HepG2 (cell line): ENCODE results near the gene PPP1CA. TPM values are rescaled to one million over a fixed set of nuclear protein-coding genes. Genes with fewer than 3 reads are reported as not detected.

Experiments
- GPN1 ChIP-seq: sonication (generic); formaldehyde crosslinking; IDR thresholded peaks from 2 replicates; pipeline ENCODE4 v1.5.1; 2020; ENCODE audit warnings: missing genetic modification reagents, borderline replicate concordance
- HBP1 ChIP-seq: IDR thresholded peaks from 2 replicates; pipeline ENCODE4 v1.6.1; 2016; ENCODE audit warnings: low read depth, control low read depth
- HNF4G ChIP-seq, 2 experiments: sonication (generic) in 1 of 2; formaldehyde crosslinking in 1 of 2; IDR thresholded peaks; 2 replicates each; pipeline versions ENCODE4 v1.4.0 to v1.6.1; 2011 to 2020; ENCODE audit warnings: borderline replicate concordance in 2 of 2, low read depth in 2 of 2, mild to moderate bottlenecking in 2 of 2, low read length in 1 of 2, missing genetic modification reagents in 1 of 2, moderate library complexity in 1 of 2
- HOXA9 ChIP-seq: sonication (generic); formaldehyde crosslinking; IDR thresholded peaks from 2 replicates; pipeline ENCODE4 v1.8.1; 2022; ENCODE audit warnings: missing genetic modification reagents, mild to moderate bottlenecking, moderate library complexity, borderline replicate concordance
- MIER2 ChIP-seq: IDR thresholded peaks from 2 replicates; pipeline ENCODE4 v1.6.1; 2016; ENCODE audit warnings: missing biosample characterization, missing genetic modification reagents
- RELA ChIP-seq: sonication (generic); formaldehyde crosslinking; IDR thresholded peaks from 2 replicates; pipeline ENCODE4 v1.4.0; 2020; ENCODE audit warnings: missing genetic modification reagents
- REST ChIP-seq, 2 experiments: IDR thresholded peaks; 2 replicates each; pipeline ENCODE4 v1.6.1; 2011 to 2012; ENCODE audit warnings: low read length in 2 of 2, borderline replicate concordance in 1 of 2, low read depth in 1 of 2, mild to moderate bottlenecking in 1 of 2, moderate library complexity in 1 of 2
- RXRA ChIP-seq: sonication (generic); formaldehyde crosslinking; IDR thresholded peaks from 2 replicates; pipeline ENCODE4 v1.5.1; 2020; ENCODE audit warnings: missing genetic modification reagents
- SIX4 ChIP-seq: sonication (generic); formaldehyde crosslinking; IDR thresholded peaks from 2 replicates; pipeline ENCODE4 v1.4.0; 2020; ENCODE audit warnings: missing genetic modification reagents
- SMC3 ChIP-seq: IDR thresholded peaks from 2 replicates; pipeline ENCODE4 v1.6.1; 2011; ENCODE audit warnings: low read length, improper control_type of control experiment
- TBL1XR1 ChIP-seq: fragments of 150-350 bp; IDR thresholded peaks from 2 replicates; pipeline ENCODE4 v1.6.1; 2014; ENCODE audit warnings: borderline replicate concordance, low read length; ENCODE audit not compliant: partially characterized antibody
- TERF1 ChIP-seq: sonication (generic); formaldehyde crosslinking; IDR thresholded peaks from 2 replicates; pipeline ENCODE4 v1.8.0; 2022; ENCODE audit warnings: mild to moderate bottlenecking, missing genetic modification reagents, moderate library complexity
- ZBTB3 ChIP-seq: sonication (generic); formaldehyde crosslinking; IDR thresholded peaks from 2 replicates; pipeline ENCODE4 v1.4.0; 2020; ENCODE audit warnings: low read depth, mild to moderate bottlenecking, moderate library complexity, missing genetic modification reagents, borderline replicate concordance
- ZMAT5 ChIP-seq: sonication (generic); formaldehyde crosslinking; IDR thresholded peaks from 2 replicates; pipeline ENCODE4 v1.5.0; 2020; ENCODE audit warnings: mild to moderate bottlenecking, low read depth, missing genetic modification reagents, borderline replicate concordance
- ZNF451 ChIP-seq: sonication (generic); formaldehyde crosslinking; IDR thresholded peaks from 2 replicates; pipeline ENCODE4 v1.5.0; 2020; ENCODE audit warnings: mild to moderate bottlenecking, missing genetic modification reagents
- ZNF501 ChIP-seq: sonication (generic); formaldehyde crosslinking; IDR thresholded peaks from 2 replicates; pipeline ENCODE4 v1.5.1; 2020; ENCODE audit warnings: mild to moderate bottlenecking, moderate library complexity, missing genetic modification reagents
- ZNF556 ChIP-seq: sonication (generic); formaldehyde crosslinking; IDR thresholded peaks from 2 replicates; pipeline ENCODE4 v1.4.0; 2020; ENCODE audit warnings: mild to moderate bottlenecking, missing genetic modification reagents, borderline replicate concordance
- ZNF576 ChIP-seq: sonication (generic); formaldehyde crosslinking; IDR thresholded peaks from 2 replicates; pipeline ENCODE4 v1.4.0; 2020; ENCODE audit warnings: mild to moderate bottlenecking, missing genetic modification reagents
- ZNF674 ChIP-seq: sonication (generic); formaldehyde crosslinking; IDR thresholded peaks from 2 replicates; pipeline ENCODE4 v1.5.0; 2020; ENCODE audit warnings: low read depth, mild to moderate bottlenecking, missing genetic modification reagents
- ZSCAN31 ChIP-seq: sonication (generic); formaldehyde crosslinking; IDR thresholded peaks from 2 replicates; pipeline ENCODE4 v1.5.0; 2020; ENCODE audit warnings: low read depth, mild to moderate bottlenecking, missing genetic modification reagents
- polyA plus RNA-seq, 8 experiments: library from polyadenylated mRNA; depleted of rRNA in 3 of 8; stranded (reverse) in 7 of 8; unstranded in 1 of 8; fragments of >200 nt; fragmentation: Illumina TruSeq in 4 of 8; extraction: Trizol in 4 of 8; gene quantifications; 2 replicates each; pipeline versions ENCODE4 v1.2.1 to v1.2.3, GENCODE V29; 2011 to 2016; ENCODE audit warnings: low read depth in 4 of 8, missing spikeins in 1 of 8, mixed read lengths in 1 of 8; ENCODE audit not compliant: insufficient read depth in 1 of 8
- total RNA-seq, 5 experiments: library from RNA; depleted of rRNA; stranded (reverse); fragments of >200 nt; fragmentation: Illumina TruSeq; extraction: Trizol; gene quantifications; 2 replicates each; pipeline ENCODE4 v1.2.3, GENCODE V29; 2016; ENCODE audit warnings: low read depth in 1 of 5

PPP1CA gene
- total and polyA plus RNA-seq, 2 of the 13 experiments (the other 11 are each of a cell fraction or from before 2014, with no cell fraction given) = 149 to 170 TPM

- TF ChIP-seq REST (IDR thresholded peaks at IDR 0.05; ENCODE audit: borderline replicate concordance in 1 of 2, low read depth in 1 of 2, low read length in 2 of 2) = no peak; a peak in 1 of 4 replicates
- TF ChIP-seq GPN1 (CRISPR knock-in tag) = no peak
- no peak for TF ChIP-seq ZMAT5 (CRISPR knock-in tag)
- no peak for TF ChIP-seq HOXA9 (CRISPR knock-in tag)
- no peak for TF ChIP-seq RELA (CRISPR knock-in tag)
- TF ChIP-seq ZNF451 (CRISPR knock-in tag) = peak; percentile 53; the same call in 1 of the 2 replicates
- peak; percentile 92 for TF ChIP-seq HNF4G (IDR thresholded peaks at IDR 0.05; ENCODE audit: borderline replicate concordance, low read depth, low read length)
- TF ChIP-seq HNF4G (CRISPR knock-in tag; IDR thresholded peaks at IDR 0.05; ENCODE audit: borderline replicate concordance, low read depth) = peak; percentile 94
- TF ChIP-seq ZBTB3 (CRISPR knock-in tag) = no peak
- no peak for TF ChIP-seq SMC3
- TF ChIP-seq ZNF576 (CRISPR knock-in tag) = no peak
- peak; percentile 25; the same call in 1 of the 2 replicates for TF ChIP-seq ZNF501 (CRISPR knock-in tag)
- no peak for TF ChIP-seq ZNF674 (CRISPR knock-in tag)
- TF ChIP-seq RXRA (CRISPR knock-in tag) = peak; percentile 74
- no peak; the same call in 1 of the 2 replicates for TF ChIP-seq ZSCAN31
- peak; percentile 85; the same call in 1 of the 2 replicates for TF ChIP-seq ZNF556 (CRISPR knock-in tag)
- 0 out of 2 replicates have a peak, but pooled peaks have one; percentile 21 for TF ChIP-seq SIX4 (CRISPR knock-in tag)
- TF ChIP-seq MIER2 (CRISPR knock-in tag) = no peak
- peak; percentile 53; the same call in 1 of the 2 replicates for TF ChIP-seq HBP1 (CRISPR knock-in tag)
- no peak for TF ChIP-seq TBL1XR1
- no peak for TF ChIP-seq TERF1 (CRISPR knock-in tag)
These were observed 47.3 kb downstream of the PPP1CA start (continued) for GRCh38 chr11:67354075-67355022.
